Activated CD4-positive, alpha-beta T cell treated with anti-CD3 and anti-CD28 coated beads, Interleukin-2, amount 50 U/mL, for 16 hours (primary cell): Measurements from ENCODE around the gene ZNF892.

Source experiments
- DNase-seq: peaks from one replicate; pipeline ENCODE4 v3.0.0-alpha.2; 2020

ZNF892 gene

GRCh38 chr2:95207111-95207961, at the start of gene ZNF892:
TSS of gene ZNF892 (plus strand) at chr2:95207521. CDS start at chr2:95207816, 295 bp downstream.
- DNase-seq: peak; percentile 87

- no peak for DNase-seq
Observed at GRCh38 chr2:95158441-95158840, 48.9 kb upstream of the ZNF892 start.

- DNase-seq: peak; percentile 12
Observed at GRCh38 chr2:95158891-95159619, 48.3 kb upstream of the ZNF892 start.

- peak; percentile 65 for DNase-seq
Observed at GRCh38 chr2:95159690-95160449, 47.5 kb upstream of the ZNF892 start, which contains the start of gene ZNF514. TSS of gene ZNF514 (minus strand) at chr2:95159848. CDS start at chr2:95153253, 6,595 bp downstream.

DNA sequence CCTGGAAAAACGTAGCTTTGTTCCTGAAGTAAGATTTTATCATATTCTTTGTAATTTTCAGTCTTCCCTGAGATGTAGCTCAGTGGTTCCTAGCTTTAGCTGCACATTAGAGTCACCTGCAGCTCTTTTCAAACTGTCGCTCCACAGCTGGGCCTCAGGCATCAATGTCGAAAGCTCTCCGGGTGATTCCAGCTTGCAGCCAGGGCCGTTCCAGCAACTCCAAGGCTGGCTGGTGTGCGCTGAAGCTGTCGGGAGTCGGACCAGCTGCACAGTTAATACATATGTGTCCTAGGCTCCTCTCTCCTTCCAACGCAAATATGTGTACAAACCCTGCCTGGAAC, 42.3 kb upstream of the ZNF892 start:
- DNase-seq: no peak

- peak; percentile 98 for DNase-seq
Observed at GRCh38 chr2:95165371-95166064, 41.8 kb upstream of the ZNF892 start, which contains the start of gene ZNF2. TSS of gene ZNF2 (plus strand) at chr2:95165809. CDS start at chr2:95176227, 10,418 bp downstream.

DNA sequence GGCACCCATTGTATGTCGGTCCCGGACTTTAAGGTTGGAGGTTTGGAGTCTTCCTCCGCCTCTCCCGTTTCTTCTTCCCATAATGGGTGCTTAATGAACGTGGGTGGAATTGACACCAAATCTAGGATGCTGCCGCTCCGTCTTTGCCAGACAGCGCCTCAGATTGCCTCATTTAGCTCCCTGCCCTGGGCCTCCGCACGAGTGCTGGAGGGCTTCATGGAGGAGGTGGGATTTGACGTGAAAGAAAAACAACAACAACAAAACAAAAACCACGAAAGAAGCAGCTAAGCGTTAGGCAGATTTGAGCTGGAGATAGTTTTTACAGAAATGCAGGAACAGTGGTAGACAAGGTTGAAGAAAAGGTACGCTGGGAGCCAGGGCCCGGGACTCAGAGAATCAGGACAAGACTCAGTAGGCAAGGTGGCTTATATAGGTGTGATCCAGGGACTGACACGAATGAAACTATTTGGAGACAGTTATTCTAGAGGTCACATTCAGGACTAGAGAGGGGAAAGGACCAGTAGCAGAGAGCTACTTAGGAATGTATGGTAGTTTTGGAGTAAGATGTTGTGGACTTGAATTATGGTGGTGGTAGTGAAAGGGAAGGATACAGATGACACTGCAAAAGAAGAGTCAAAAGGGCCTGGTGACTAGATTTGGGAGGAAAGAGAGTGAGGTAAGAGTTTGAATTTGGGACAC, 41.1 kb upstream of the ZNF892 start:
- DNase-seq: no peak

GRCh38 chr2:95171902-95172301, 35.4 kb upstream of the ZNF892 start:
- DNase-seq: no peak

GRCh38 chr2:95174031-95174542, 33.2 kb upstream of the ZNF892 start:
- no peak for DNase-seq

DNA sequence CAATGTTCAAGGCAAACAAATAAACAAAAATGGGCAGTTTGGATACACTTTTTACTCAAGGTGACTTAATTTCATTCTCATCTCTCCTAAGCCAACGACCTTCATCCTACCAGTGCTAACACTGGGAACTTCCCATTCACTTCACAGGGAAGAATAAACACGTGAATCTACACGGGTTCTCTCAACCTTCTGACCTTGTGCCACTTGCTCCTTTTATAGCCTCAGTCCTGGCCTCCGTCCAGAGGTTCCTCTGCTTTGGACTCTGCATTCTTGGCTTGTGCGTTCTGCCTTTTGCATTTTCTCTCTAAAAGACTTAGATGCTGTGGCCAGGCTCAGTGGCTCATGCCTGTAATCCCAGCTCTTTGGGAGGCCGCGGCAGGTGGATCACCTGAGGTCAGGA, 27.9 kb upstream of the ZNF892 start:
- no peak for DNase-seq

DNA sequence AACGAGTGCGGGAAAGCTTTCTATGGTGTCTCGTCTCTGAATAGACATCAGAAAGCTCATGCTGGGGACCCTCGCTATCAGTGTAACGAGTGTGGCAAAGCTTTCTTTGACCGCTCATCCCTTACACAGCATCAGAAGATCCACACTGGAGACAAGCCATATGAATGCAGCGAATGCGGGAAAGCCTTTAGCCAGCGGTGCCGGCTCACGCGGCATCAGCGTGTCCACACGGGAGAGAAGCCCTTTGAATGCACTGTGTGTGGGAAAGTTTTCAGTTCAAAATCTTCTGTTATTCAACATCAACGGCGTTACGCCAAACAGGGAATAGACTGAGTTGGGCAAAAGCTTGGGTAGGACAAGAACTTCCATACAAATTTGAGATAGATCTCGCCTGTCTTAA, 25.5 kb upstream of the ZNF892 start:
- no peak for DNase-seq

DNA sequence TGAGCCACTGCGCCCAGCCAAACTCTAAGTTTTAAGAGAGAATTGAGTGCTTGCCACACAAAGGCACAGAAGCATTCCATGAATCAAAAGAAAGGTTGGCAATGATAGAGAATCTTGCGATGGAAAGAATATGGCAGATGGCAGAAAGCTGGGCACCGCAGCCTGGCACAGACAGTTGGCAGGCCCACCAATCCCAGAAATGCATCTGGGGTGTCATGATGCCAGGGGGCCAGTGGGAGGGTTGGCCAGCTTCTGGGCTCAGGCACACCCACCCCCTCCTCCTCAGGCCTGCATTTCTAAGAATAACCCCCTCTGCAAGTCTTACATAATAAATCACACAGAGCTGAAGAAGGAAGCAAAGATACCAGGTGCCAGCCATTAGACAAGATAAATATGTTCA, 22.1 kb upstream of the ZNF892 start:
- DNase-seq: no peak

- no peak for DNase-seq
Observed at GRCh38 chr2:95185973-95186372, 21.3 kb upstream of the ZNF892 start.

DNA sequence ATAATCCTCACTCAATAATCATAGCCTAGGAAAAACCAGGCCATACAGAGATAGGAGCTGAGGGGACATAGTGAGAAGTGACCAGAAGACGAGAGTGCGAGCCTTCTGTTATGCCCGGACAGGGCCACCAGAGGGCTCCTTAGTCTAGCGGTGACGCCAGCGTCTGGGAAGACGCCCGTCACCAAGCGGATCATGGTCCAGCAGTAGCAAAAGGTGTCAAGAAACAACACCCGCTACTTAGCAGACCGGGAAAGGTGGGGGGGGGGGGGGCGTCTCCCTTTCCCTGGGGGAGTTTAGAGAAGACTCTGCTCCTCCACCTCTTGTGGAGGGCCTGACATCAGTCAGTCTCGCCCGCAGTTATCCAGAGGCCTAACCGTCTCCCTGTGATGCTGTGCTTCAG, 14.4 kb upstream of the ZNF892 start:
- peak; percentile 12 for DNase-seq

DNA sequence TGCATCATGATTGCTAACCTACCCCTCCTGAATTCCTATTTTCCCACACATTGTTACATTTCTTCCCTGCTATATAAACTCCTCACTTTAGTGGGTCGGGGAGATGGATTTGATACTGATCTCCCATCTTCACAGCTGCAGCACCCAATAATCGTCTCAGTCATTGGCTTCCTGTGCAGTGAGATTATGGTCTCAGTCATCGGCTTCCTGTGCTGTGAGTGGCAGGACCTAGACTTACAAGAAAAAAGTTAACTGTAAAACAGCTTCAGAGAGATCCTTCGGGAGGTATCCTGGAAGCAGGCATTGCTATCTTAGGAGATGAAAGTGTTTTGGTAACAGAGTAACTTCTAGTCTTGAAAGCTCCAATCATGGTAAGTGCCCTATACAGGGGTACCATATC, 3.4 kb upstream of the ZNF892 start:
- no peak for DNase-seq

DNA sequence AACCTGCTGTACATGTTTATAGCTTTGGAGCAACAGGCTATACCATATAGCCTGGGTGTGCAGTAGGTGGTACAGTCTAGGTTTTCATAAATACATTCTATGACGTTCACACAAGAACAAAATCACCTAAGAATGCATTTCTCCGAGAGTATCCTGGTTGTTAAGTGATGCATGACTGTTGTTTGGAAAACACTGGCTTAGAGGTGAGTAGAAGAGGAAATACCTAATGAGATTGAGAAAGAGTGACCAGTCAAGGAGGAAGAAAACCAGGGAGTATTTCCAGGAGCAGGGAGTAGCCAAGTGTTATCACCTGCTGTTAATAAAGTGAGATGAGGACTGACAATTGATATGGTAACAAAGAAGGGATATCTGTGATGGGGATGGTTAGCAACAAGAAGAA, 2.9 kb upstream of the ZNF892 start:
- no peak for DNase-seq

- no peak for DNase-seq
Observed at GRCh38 chr2:95206096-95206495, 1.2 kb upstream of the ZNF892 start.

GRCh38 chr2:95208106-95208505, 785 bp downstream of the ZNF892 start:
- no peak for DNase-seq

GRCh38 chr2:95215018-95215612, 7.8 kb downstream of the ZNF892 start:
- DNase-seq: no peak

DNA sequence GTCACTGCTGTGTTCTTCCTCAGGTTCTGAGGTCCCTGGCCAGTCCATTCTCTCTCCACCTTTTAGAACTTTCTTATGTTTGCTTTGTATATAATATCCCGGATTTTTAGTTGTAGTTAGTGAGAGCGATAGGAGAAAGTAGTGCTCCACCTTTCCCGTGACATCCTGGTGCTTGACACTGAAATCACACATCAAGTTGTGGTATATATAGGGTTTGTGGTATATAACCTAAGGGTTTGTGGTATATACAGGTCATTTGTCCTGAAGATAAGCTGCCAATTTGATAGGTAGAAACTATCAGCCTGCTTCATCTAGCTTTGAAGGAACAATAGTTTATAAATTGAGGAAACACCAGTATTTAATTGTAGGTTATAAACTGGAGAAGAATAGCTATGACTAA, 13.1 kb downstream of the ZNF892 start:
- DNase-seq: no peak

GRCh38 chr2:95225658-95226057, 18.3 kb downstream of the ZNF892 start:
- no peak for DNase-seq
